NCI-H1092 treated with DMSO at 0.1 percent for 48 hours (cell line): ENCODE data around the gene NTN1.
"Not testable (repeated sequence)": the region's sequence is repeated elsewhere in the genome, so short reads cannot be mapped to it uniquely, and the experiment has no call there.

Experiments
- DNase-seq: peaks from one replicate; lab custom pipeline; 2025; lab: John Stamatoyannopoulos, UW

The NTN1 gene

GRCh38 chr17:9087921-9088320 is 66.6 kb downstream of the NTN1 start:
- no peak for DNase-seq

GRCh38 chr17:9090641-9091096 is 69.4 kb downstream of the NTN1 start:
- no peak for DNase-seq

- no peak for DNase-seq
Observed at GRCh38 chr17:9094193-9094592, 72.9 kb downstream of the NTN1 start.

GRCh38 chr17:9095390-9095789 is 74.1 kb downstream of the NTN1 start:
- no peak for DNase-seq

GRCh38 chr17:9098242-9098825 is 77.0 kb downstream of the NTN1 start:
- DNase-seq, result no peak

GRCh38 chr17:9101356-9101755 is 80.0 kb downstream of the NTN1 start:
- DNase-seq, result no peak

GRCh38 chr17:9103193-9103592 is 81.9 kb downstream of the NTN1 start:
- not testable (repeated sequence) for DNase-seq

GRCh38 chr17:9104370-9105041 is 83.2 kb downstream of the NTN1 start:
- no peak for DNase-seq

- no peak for DNase-seq
Observed at GRCh38 chr17:9105068-9105868, 84.0 kb downstream of the NTN1 start.

- not testable (repeated sequence) for DNase-seq
Observed at GRCh38 chr17:9106278-9106677, 85.0 kb downstream of the NTN1 start.

GRCh38 chr17:9107527-9107926 is 86.2 kb downstream of the NTN1 start:
- DNase-seq, result no peak

- no peak for DNase-seq
Observed at GRCh38 chr17:9108146-9108545, 86.8 kb downstream of the NTN1 start.

- no peak for DNase-seq
Observed at GRCh38 chr17:9109933-9110332, 88.6 kb downstream of the NTN1 start.

GRCh38 chr17:9110501-9110900 is 89.2 kb downstream of the NTN1 start:
- DNase-seq, result no peak

GRCh38 chr17:9115214-9116191 is 94.2 kb downstream of the NTN1 start:
- no peak for DNase-seq

- no peak for DNase-seq
Observed at GRCh38 chr17:9116311-9116835, 95.1 kb downstream of the NTN1 start.

GRCh38 chr17:9116861-9117568 is 95.7 kb downstream of the NTN1 start:
- DNase-seq, result no peak

- DNase-seq, result no peak
Observed at GRCh38 chr17:9120471-9120870, 99.2 kb downstream of the NTN1 start.

GRCh38 chr17:9121186-9121820 is 100.0 kb downstream of the NTN1 start:
- no peak for DNase-seq
